GM19328 (cell line): ENCODE results near the gene SLC9C1.

ENCODE experiments used
- ATAC-seq: cut with Tn5 transposase; IDR thresholded peaks from one replicate; pipeline ENCODE4 v1.9.1; 2021; ENCODE audit warnings: mild to moderate bottlenecking, moderate library complexity; ENCODE audit not compliant: unreplicated experiment

SLC9C1 gene

GRCh38 chr3:112132975-112133448, 161.0 kb downstream of the SLC9C1 start, which contains the start of gene GCSAM:
GCSAM (minus strand) TSS chr3:112133248; CDS start chr3:112133120, 128 bp downstream.
- peak; percentile 66 for ATAC-seq

- ATAC-seq, result no peak
Observed at GRCh38 chr3:112132554-112132953, 161.5 kb downstream of the SLC9C1 start.

- no peak for ATAC-seq
Observed at GRCh38 chr3:112132088-112132487, 161.9 kb downstream of the SLC9C1 start.

GRCh38 chr3:112131111-112131510, 162.9 kb downstream of the SLC9C1 start:
- no peak for ATAC-seq

GRCh38 chr3:112130638-112130993, 163.4 kb downstream of the SLC9C1 start:
- no peak for ATAC-seq

- no peak for ATAC-seq
Observed at GRCh38 chr3:112129925-112130637, 163.9 kb downstream of the SLC9C1 start.

- ATAC-seq, result peak; percentile 45
Observed at GRCh38 chr3:112128843-112129727, 164.9 kb downstream of the SLC9C1 start.

- ATAC-seq, result no peak
Observed at GRCh38 chr3:112127522-112128494, 166.2 kb downstream of the SLC9C1 start.

GRCh38 chr3:112126511-112126911, 167.5 kb downstream of the SLC9C1 start:
- no peak for ATAC-seq

- ATAC-seq, result no peak
Observed at GRCh38 chr3:112124907-112125607, 169.0 kb downstream of the SLC9C1 start.

- no peak for ATAC-seq
Observed at GRCh38 chr3:112123548-112123947, 170.5 kb downstream of the SLC9C1 start.

- ATAC-seq, result no peak
Observed at GRCh38 chr3:112122870-112123269, 171.1 kb downstream of the SLC9C1 start.

GRCh38 chr3:112121577-112122547, 172.2 kb downstream of the SLC9C1 start:
- no peak for ATAC-seq

GRCh38 chr3:112119962-112120836, 173.8 kb downstream of the SLC9C1 start:
- no peak for ATAC-seq

GRCh38 chr3:112117841-112118571, 176.0 kb downstream of the SLC9C1 start:
- no peak for ATAC-seq

- no peak for ATAC-seq
Observed at GRCh38 chr3:112117415-112117814, 176.6 kb downstream of the SLC9C1 start.

- ATAC-seq, result no peak
Observed at GRCh38 chr3:112116748-112117186, 177.2 kb downstream of the SLC9C1 start.
